ENCODE results near the gene KBTBD7. TPM values are rescaled to one million over a fixed set of nuclear protein-coding genes. Genes with fewer than 3 reads are reported as not detected.
A peak's percentile ranks its signal among the peaks of the same experiment; 100 is the strongest.

The KBTBD7 gene
- total and polyA plus RNA-seq, 9 of the 15 experiments (the other 6 are each of a cell fraction or from before 2014, with no cell fraction given), result 1.8 to 4.4 (median 3.3) TPM

DNA sequence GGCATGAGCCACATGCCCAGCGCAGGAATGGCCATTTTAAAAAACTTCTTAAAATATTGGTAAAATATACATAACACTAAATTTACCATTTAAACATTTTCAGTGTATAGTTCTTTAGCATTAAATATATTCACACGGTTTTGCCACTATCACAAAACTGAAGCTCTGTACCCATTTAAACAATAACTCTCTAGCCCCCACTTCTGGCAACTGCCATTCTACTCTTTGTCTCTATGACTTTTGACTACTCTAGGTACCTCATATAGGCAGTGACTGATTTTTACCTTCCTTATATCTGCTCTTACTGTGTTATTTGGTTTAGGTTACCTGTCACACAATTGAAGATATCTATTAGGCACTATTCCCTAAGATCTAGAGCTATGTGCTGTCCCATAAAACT, 2.3 kb upstream of the KBTBD7 start:
- H3K36me3 ChIP-seq (ENCODE audit: control insufficient read depth, insufficient read depth, low read length), result no peaks in the 10 kb centered on the region
- ATAC-seq (no peak), DNase-seq (ENCODE audit: extremely low read depth in 1 of 4, low spot score in 3 of 4) (peak in 1 of 4 experiments; percentile 13), FAIRE-seq (no peak)
- no peak overlapping the region for H3K4me2 ChIP-seq (ENCODE audit: insufficient read depth, low read length)
- no peak overlapping the region for H3K4me3 ChIP-seq
- WGBS (ENCODE audit: insufficient coverage, low coverage, missing lambda C conversion rate), result 41% methylated on average over 2 of the region's 2 CpGs
- no peaks in the 10 kb centered on the region for H3K9me3 ChIP-seq (replicated peaks; ENCODE audit: control insufficient read depth, insufficient read depth, low read depth, low read length)
- no peak for TF ChIP-seq SNIP1 (IDR thresholded peaks at IDR 0.05; ENCODE audit: low read depth)
- TF ChIP-seq, protein P1, sequence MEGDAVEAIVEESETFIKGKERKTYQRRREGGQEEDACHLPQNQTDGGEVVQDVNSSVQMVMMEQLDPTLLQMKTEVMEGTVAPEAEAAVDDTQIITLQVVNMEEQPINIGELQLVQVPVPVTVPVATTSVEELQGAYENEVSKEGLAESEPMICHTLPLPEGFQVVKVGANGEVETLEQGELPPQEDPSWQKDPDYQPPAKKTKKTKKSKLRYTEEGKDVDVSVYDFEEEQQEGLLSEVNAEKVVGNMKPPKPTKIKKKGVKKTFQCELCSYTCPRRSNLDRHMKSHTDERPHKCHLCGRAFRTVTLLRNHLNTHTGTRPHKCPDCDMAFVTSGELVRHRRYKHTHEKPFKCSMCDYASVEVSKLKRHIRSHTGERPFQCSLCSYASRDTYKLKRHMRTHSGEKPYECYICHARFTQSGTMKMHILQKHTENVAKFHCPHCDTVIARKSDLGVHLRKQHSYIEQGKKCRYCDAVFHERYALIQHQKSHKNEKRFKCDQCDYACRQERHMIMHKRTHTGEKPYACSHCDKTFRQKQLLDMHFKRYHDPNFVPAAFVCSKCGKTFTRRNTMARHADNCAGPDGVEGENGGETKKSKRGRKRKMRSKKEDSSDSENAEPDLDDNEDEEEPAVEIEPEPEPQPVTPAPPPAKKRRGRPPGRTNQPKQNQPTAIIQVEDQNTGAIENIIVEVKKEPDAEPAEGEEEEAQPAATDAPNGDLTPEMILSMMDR (IDR thresholded peaks at IDR 0.05 in 2 of 3, conservative IDR thresholded peaks at IDR 0.05 in 1 of 3; ENCODE audit: insufficient read depth in 2 of 3, low read depth in 1 of 3, low read length in 3 of 3), result peak; percentile 17 to 48 (median 21); a peak in 3 of 6 replicates
- peak in 1 of 2 experiments; percentile 57; a peak in 2 of 4 replicates for TF ChIP-seq RAD21 (CRISPR knock-in tag; conservative IDR thresholded peaks at IDR 0.05 in 1 of 2, IDR thresholded peaks at IDR 0.05 in 1 of 2)
- peaks cover 4 to 11% of the 10 kb centered on the region in 2 experiments; a peak in 4 of 5 replicates for H3K4me1 ChIP-seq (replicated peaks in 1 of 2; ENCODE audit: control insufficient read depth in 2 of 2, insufficient read depth in 2 of 2, low read length in 2 of 2)
- H3K9me1 ChIP-seq (ENCODE audit: control insufficient read depth, insufficient read depth, low read length), result no peaks in the 10 kb centered on the region
- in situ Hi-C loops (cut with MboI) (no loop called here), intact Hi-C loops (cut with micrococcal nuclease) (no loop called here)
- peaks cover 12% of the 10 kb centered on the region for H3K79me2 ChIP-seq (ENCODE audit: control insufficient read depth, insufficient read depth, low read length)
- H2AFZ ChIP-seq (ENCODE audit: low read depth, low read length), result no peak overlapping the region
- no peaks in the 10 kb centered on the region for H3K27me3 ChIP-seq (ENCODE audit: control insufficient read depth in 2 of 2, insufficient read depth in 2 of 2, low read length in 2 of 2)
- no peak overlapping the region for H3K9ac ChIP-seq (ENCODE audit: insufficient read depth in 1 of 2, low read depth in 2 of 2, low read length in 2 of 2)
- POLR2A ChIA-PET, result no interaction called here
- no peak overlapping the region for H3K27ac ChIP-seq (ENCODE audit: extremely low read depth, low read depth, low read length)
- no TSS peak for BruUV-seq (replicated peaks)
- CTCF ChIA-PET (ENCODE audit: low intra/inter-chr PET ratio), result no interaction called here
- H4K20me1 ChIP-seq (replicated peaks; ENCODE audit: control insufficient read depth, insufficient read depth, low read length), result no peaks in the 10 kb centered on the region

DNA sequence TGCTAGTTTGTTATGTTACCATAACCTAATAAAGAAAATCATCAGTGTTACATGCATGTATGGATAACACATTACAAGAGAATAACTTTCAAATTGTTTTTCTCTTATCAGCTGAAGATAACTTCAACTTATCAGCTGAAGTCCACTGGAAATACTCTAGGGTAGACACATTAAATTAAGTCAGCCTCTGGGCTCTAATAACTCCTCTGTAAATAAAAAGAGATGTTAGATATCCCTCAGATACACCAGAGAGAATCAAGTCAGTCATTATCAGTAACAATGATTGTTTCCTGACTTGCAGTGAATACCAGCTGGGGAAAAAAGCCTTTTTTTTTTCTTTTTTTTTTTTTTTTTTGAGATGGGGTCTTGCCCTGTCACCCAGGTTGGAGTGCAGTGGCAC, 1.6 kb upstream of the KBTBD7 start:
- no TSS peak for BruUV-seq (replicated peaks)
- ChIA-PET POLR2A (no interaction called here), CTCF (ENCODE audit: low intra/inter-chr PET ratio) (no interaction called here)
- Histone ChIP-seq H2AFZ (ENCODE audit: low read depth, low read length) (0 out of 2 replicates have a peak overlapping the region, but pooled peaks have one; percentile 8), H4K20me1 (replicated peaks; ENCODE audit: control insufficient read depth, insufficient read depth, low read length) (no peaks in the 10 kb centered on the region), H3K27ac (ENCODE audit: extremely low read depth, low read depth, low read length) (no peak overlapping the region), H3K4me1 (replicated peaks in 1 of 2; ENCODE audit: control insufficient read depth in 2 of 2, insufficient read depth in 2 of 2, low read length in 2 of 2) (peaks cover 4 to 11% of the 10 kb centered on the region in 2 experiments; a peak in 4 of 5 replicates), H3K79me2 (ENCODE audit: control insufficient read depth, insufficient read depth, low read length) (peaks cover 12% of the 10 kb centered on the region), H3K9me1 (ENCODE audit: control insufficient read depth, insufficient read depth, low read length) (no peaks in the 10 kb centered on the region), H3K9me3 (replicated peaks; ENCODE audit: control insufficient read depth, insufficient read depth, low read depth, low read length) (no peaks in the 10 kb centered on the region), H3K4me3 (no peak overlapping the region), H3K36me3 (ENCODE audit: control insufficient read depth, insufficient read depth, low read length) (no peaks in the 10 kb centered on the region), H3K4me2 (ENCODE audit: insufficient read depth, low read length) (no peak overlapping the region), H3K27me3 (ENCODE audit: control insufficient read depth in 2 of 2, insufficient read depth in 2 of 2, low read length in 2 of 2) (no peaks in the 10 kb centered on the region), H3K9ac (ENCODE audit: insufficient read depth in 1 of 2, low read depth in 2 of 2, low read length in 2 of 2) (no peak overlapping the region)
- intact Hi-C loops (cut with micrococcal nuclease), result no loop called here
- FAIRE-seq, result no peak
- in situ Hi-C loops (cut with MboI), result no loop called here
- no peak for DNase-seq (ENCODE audit: extremely low read depth in 1 of 4, low spot score in 3 of 4)
- no peak for ATAC-seq
- TF ChIP-seq ETV6 (IDR thresholded peaks at IDR 0.05; ENCODE audit: borderline replicate concordance in 1 of 2, low read depth in 2 of 2, low read length in 1 of 2) (no peak), ETV6 (CRISPR knock-in tag; IDR thresholded peaks at IDR 0.05; ENCODE audit: borderline replicate concordance) (no peak), NFRKB (IDR thresholded peaks at IDR 0.05; ENCODE audit: low read depth) (no peak), RBM14 (IDR thresholded peaks at IDR 0.05; ENCODE audit: borderline replicate concordance, insufficient read depth, low read depth, low read length) (no peak), ZNF324 (CRISPR knock-in tag; IDR thresholded peaks at IDR 0.05) (no peak), FIP1L1 (IDR thresholded peaks at IDR 0.05; ENCODE audit: low read depth, low read length, poor library complexity, severe bottlenecking) (no peak)
- TF ChIP-seq, protein P2, sequence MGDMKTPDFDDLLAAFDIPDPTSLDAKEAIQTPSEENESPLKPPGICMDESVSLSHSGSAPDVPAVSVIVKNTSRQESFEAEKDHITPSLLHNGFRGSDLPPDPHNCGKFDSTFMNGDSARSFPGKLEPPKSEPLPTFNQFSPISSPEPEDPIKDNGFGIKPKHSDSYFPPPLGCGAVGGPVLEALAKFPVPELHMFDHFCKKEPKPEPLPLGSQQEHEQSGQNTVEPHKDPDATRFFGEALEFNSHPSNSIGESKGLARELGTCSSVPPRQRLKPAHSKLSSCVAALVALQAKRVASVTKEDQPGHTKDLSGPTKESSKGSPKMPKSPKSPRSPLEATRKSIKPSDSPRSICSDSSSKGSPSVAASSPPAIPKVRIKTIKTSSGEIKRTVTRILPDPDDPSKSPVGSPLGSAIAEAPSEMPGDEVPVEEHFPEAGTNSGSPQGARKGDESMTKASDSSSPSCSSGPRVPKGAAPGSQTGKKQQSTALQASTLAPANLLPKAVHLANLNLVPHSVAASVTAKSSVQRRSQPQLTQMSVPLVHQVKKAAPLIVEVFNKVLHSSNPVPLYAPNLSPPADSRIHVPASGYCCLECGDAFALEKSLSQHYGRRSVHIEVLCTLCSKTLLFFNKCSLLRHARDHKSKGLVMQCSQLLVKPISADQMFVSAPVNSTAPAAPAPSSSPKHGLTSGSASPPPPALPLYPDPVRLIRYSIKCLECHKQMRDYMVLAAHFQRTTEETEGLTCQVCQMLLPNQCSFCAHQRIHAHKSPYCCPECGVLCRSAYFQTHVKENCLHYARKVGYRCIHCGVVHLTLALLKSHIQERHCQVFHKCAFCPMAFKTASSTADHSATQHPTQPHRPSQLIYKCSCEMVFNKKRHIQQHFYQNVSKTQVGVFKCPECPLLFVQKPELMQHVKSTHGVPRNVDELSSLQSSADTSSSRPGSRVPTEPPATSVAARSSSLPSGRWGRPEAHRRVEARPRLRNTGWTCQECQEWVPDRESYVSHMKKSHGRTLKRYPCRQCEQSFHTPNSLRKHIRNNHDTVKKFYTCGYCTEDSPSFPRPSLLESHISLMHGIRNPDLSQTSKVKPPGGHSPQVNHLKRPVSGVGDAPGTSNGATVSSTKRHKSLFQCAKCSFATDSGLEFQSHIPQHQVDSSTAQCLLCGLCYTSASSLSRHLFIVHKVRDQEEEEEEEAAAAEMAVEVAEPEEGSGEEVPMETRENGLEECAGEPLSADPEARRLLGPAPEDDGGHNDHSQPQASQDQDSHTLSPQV (IDR thresholded peaks at IDR 0.05), result no peak
